Keratinocyte (primary cell): ENCODE data around the gene NOL11.

Experiments used
- CTCF ChIP-seq, 3 experiments: IDR thresholded peaks in 1 of 3; conservative IDR thresholded peaks in 1 of 3; optimal IDR thresholded peaks in 1 of 3; 2 replicates in 2 of 3; 3 replicates in 1 of 3; pipeline versions ENCODE3 to v1.5.1; 2011; ENCODE audit warnings: low read length in 3 of 3, mild to moderate bottlenecking in 3 of 3, moderate library complexity in 2 of 3, control low read depth in 1 of 3, inconsistent platforms in 1 of 3; ENCODE audit not compliant: insufficient read depth in 2 of 3; ENCODE audit errors: extremely low read depth in 1 of 3
- EZH2 ChIP-seq: IDR thresholded peaks from one replicate; pipeline ENCODE4 v1.6.1; 2012; ENCODE audit warnings: inconsistent platforms, mild to moderate bottlenecking, low read length, moderate library complexity

- no peak for TF ChIP-seq CTCF (optimal IDR thresholded peaks at IDR 0.05 in 1 of 3, IDR thresholded peaks at IDR 0.05 in 1 of 3, conservative IDR thresholded peaks at IDR 0.05 in 1 of 3; ENCODE audit: extremely low read depth in 1 of 3, insufficient read depth in 2 of 3, low read length in 3 of 3)
- no peak for TF ChIP-seq EZH2
Measured at GRCh38 chr17:67747681-67748235, 30.0 kb downstream of the NOL11 start.
